GM19438 (cell line): ENCODE measurements around the gene ERCC6.

Experiments
- ATAC-seq: cut with Tn5 transposase; IDR thresholded peaks from one replicate; pipeline ENCODE4 v1.9.1; 2021; ENCODE audit warnings: low read depth; ENCODE audit not compliant: unreplicated experiment

ERCC6 gene

DNA sequence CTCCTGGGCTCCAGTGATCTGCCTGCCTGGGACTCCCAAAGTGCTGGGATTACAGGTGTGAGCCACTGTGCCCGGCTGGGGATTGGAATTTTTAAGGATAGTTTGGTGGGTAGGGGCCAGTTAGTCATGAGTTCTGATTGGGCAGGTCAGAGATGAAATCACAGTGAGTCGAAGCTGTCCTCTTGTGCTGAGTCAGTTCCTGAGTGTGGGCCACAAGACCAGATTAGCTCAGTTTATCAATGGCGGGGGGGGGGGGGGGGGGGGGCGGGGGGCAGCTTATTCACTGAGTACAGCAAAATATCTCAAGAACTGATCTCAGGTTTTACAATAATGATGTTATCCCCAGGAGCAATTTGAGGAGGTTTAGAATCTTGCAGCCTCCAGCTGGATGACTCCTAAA is 11.6 kb upstream of the ERCC6 start:
- ATAC-seq: no peak

DNA sequence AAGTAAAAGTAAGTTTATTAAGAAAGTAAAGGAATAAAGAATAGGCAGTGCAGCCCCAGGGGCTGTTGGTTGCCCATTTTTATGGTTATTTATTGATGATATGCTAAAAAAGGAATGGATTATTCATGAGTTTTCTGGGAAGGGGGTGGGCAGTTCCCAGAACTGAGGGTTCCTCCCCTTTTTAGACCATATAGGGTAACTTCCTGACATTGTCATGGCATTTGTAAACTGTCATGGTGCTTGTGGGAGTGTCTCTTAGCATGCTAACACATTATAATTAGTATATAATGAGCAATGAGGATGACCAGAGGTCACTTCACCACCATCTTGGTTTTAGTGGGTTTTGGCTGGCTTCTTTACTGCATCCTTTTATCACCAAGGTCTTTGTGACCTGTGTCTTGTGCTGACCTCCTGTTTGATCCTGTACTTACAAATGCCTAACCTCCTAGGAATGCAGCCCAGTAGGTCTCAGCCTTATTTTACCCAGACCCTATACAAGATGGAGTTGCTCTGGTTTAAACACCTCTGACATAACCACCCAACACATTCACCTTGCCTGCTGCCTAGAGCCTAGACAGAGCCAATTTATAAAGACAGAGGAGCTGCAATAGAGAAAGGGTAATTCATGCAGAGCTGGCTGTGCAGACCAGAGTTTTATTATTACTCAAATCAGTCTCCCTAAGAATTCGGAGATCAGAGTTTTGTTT is 10.9 kb upstream of the ERCC6 start:
- ATAC-seq: no peak

DNA sequence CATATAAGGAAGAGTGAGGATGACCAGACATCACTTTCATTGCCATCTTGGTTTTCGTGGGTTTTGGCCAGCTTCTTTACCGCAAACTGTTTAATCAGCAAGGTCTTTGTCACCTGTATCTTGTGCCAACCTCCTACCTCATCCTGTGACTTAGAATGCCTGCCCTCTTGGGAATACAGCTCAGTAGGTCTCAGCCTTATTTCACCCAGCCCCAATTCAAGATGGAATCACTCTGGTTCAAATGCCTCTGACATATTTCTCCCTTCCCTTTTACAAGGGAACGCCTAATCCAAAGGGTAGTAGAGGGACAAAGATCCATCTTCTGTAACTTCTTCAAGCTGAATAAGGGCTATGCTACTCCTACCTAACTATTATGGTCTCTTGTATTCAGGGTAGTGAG is 4.7 kb upstream of the ERCC6 start:
- no peak for ATAC-seq

DNA sequence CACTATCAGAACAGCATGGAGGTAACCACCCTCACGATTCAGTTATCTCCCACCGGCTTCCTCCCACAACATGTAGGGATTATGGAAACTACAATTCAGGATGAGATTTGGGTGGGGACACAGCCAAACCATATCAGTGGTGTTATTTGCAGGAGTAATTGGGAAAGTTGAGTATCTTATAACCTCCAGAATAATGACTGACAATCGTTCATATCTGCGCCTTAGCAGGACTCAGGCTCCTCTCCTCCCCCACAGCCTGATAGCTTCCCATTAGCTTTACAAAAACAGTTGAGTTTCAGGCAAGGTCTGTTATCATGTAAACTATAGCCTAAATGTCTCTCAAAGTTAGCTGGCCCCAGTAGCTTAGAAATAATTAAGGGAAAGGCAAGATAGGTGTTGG is 3.4 kb upstream of the ERCC6 start:
- no peak for ATAC-seq

DNA sequence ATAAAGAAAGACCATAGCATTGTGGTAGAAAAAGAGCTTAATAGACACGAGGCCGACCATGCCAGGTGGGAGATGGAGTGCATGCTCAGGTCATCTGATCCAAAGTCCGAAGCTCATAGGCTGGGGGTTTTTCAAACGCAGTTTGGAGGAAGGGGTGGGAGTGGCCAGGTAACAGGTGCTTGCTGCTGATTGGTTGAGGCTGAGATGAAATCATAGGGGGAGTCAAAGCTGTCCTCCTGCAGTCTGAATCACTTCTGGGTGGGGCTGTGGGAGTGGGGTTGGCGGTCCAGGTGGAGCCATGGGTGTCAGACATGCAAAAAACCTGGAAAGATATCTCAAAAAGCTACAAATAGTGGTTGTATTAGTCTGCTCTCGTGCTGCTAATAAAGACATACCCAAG is 2.8 kb upstream of the ERCC6 start:
- ATAC-seq: no peak

DNA sequence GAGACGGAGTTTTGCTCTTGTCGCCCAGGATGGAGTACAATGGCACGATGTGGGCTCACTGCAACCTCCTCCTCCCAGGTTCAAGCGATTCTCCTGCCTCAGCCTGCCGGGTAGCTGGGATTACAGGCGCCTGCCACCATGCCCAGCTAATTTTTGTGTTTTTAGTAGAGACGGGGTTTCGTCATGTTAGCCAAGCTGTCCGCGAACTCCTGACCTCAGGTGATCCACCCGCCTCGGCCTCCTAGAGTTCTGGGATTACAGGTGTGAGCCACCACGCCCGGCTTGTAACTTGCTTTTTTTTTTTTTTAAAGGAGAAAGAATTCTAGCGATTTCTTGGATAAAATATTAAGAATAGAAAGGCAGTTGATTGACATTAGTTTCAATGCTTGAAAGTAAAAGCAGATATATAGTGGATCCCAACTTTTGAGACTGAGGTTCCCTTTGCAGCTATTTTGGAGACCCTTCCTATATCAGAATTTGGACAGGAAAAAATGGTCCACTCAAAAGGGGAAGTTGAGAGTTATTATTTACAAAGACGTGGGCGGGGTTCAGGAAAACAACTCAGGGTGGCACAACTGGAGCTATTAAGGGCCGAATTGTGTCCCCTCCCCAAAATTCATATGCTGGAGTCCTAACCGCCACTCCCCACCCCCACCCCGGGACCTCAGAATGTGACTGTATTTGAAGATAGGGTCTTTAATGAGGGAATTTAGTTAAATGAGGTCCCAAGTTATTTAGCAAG is 1.3 kb upstream of the ERCC6 start:
- ATAC-seq: no peak

DNA sequence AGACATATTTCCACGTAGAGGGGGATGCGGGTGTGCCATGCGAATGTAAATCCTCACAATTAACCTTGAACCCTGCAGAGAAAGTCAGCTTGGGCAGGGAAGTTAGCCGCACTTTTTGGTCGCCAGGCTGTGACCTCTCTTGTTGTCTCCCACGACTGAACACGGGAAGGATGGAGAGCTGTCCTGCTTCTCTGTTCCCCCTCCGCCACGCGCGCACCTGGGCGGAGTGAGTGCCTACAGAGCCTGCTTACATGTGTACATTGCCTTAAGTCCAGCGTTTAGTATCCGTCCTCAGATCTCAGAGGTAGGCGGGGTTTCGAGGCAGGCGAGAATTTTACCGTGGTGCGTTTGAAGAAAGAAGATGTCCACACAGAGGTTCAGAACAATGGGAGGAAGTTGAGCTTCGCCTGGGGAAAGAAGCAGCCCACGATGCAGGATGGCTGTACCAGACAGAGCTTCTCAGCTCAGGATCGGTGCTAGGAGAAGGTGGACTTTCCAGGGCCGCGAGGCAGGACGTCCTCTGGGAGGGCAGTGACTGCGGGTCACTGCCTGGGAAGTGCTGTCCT is 482 bp upstream of the ERCC6 start:
- ATAC-seq: peak; percentile 16

DNA sequence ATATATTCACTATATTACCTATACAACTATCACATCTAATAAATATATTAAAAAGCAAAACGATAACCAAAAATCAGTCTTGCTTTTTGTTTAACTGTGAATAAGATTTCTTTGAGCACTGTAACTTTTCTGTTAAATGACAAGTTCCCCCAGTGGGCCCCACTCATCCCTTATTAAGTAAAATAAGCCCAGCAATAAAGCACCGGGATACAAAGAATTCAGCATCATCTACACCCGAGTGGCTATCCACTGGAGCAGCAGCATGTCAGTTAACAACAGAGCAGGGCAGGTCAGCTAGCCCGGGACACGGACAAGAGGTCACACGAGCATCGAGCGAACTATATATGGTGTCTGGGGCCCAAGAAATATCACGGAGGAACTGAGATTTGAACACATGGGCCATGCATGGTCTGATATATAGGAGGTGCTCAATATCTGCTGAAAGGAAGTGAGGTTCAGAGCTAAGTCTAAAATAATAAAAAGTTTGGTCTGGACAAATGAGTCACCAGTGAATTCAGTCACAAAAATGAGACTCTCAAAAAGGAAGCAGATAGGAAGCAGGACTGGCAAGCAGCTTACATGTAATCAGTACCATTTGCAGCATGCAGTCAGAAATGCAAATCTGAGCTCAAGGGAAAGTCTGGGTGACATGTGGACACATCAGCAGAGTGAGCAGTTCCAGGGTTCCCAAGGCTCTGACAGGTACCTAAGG is 4.1 kb downstream of the ERCC6 start:
- ATAC-seq: peak; percentile 53

DNA sequence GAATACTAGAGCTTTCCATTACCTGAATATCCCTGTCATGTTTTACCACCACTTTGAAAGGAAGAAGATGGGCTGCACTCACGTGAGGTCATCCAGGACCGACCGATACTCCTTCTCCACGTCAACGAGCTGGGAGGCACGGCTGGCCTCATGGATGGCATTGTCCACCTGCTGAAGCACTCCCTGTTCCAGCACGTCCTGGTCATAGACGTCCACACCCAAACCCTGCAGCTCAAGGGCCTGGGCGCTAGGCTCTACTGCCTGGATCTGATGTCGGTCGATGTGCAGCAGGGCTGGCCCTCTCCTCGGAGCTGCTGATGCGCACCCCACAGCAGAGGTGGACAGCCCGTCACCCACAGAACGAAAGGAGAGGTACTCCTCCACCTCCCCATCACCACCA is 6.5 kb downstream of the ERCC6 start:
- no peak for ATAC-seq

DNA sequence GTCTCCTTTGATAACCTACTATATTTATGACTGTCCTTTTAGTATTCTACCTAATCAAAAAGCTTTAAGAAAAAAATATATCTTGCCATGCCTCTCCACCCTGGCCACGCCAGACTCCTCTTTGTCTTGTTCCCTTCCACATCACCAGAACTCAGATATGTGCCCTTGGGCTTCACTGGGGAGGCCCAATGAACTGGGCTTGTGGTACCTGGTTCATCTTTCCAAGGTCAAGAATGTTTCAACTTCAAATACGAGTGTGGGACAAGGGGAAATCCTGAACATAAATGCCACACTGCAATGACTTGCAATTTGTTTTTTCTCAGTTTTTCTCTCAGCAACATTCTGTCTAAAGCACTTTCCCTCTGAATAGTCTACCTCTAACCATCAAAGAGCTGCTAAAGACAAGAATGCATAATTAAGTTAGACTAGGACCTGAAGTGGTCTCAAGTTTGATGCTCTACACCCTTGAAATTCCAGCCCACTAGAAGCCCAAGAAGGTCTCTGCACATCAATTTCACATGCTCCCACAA is 9.9 kb downstream of the ERCC6 start:
- no peak for ATAC-seq

DNA sequence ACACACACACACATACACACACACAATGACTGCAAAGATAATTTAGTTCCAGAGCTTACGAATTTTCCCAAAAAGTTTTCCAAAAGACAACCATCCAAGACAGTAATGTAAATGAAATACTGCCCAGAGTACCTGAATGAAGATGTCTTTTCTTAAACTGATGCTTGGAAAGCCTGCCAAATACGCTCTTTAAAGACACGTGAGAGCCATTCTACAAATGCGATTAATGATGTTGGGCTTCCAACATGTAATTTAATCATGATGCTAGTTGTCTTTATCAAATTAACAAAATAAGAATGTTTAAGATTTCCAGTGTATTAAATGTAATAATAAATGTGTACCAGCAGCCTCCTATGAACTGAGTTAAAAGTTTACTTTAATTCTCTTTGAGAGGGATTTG is 11.1 kb downstream of the ERCC6 start:
- ATAC-seq: no peak

DNA sequence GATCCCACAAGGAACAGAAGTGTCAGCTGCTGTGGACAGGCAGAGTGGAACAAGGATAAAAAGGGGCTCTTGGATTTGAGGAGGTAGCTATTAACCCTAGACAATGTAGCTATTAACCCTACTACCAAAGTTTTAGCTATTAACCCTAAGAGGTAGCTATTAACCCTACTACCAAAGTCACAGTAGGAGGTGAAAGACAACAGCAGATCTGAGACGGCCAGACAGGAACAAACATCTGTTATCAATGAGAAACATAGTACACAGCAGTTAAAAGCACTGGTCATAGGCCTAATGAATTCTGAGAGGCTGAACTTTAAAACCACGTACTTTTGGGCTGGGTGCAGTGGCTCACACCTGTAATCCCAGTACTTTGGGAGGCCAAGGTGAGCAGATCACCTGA is 11.9 kb downstream of the ERCC6 start:
- no peak for ATAC-seq

DNA sequence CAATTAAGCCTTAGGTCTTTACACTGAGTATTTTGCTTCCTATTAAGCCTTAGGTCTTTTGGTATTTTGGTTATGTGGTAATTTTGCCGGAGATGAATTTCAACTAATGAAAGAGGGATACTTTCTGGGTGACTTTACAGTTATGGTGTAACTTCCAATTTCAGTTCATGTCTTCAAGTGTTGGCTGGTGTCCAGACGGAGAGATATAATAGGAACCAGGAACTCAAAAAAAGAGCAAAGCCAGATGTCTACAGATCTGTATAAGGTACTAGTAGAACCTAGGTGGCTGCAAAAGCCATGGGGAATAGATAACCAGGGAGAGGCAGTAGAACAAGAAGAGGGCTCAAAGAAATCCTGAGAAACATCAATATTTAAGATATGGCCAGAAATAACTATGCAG is 12.3 kb downstream of the ERCC6 start:
- no peak for ATAC-seq

DNA sequence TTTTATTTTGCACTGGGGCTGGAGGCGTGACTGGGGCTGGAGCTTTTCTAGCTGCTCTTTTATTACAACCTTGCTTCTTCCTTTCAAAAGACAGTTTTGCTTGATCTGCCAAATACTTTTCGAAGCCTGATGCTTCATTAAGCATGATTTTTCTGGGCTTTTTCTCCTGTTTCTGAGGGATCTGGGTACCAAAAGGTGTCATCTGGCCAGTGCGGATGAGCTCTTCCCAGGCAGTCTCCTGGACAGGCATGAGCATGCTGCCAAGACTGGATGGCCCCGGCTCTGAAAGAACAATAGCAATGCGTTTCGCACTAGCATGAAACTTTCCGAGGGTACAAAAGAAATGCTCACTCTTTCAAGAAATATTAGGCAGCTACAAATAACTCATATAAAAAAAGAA is 14.4 kb downstream of the ERCC6 start:
- no peak for ATAC-seq

DNA sequence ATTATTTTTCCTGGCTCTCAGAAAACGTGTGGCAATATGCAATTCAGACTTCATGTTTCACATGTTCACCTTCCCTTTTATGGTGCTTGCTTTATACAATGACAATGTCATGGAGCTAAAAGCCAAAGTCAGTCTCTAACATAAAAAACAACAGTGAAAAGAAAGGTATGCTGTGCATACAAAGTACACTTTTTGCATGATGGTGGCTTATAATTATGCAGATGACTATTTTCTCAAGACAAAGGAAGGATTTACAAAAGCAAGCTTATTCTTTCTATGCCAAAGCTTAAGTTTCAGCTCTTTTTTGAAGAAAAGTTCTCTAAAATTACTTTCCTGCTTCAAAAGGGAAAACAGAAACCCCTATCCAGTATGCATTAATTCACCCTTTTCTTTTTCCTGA is 15.6 kb downstream of the ERCC6 start:
- ATAC-seq: no peak

DNA sequence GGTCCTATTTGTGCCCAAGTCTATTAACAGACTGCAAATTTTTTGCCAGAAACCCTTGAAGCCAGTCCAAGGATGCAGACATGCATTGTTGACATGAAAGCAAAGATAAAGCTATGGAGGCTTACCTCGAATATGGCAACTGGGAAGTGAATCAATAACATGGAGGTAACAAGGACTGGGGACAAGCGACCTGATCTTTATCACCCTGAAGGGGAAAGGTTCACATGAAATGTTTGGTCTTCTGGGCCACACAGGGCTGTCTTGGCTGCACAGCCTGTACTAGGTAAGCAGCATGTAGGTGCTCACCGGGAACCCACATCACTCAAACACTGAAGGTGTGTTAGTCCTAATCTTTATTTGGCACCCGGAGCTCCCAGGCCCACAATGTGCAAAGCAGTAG is 17.9 kb downstream of the ERCC6 start:
- no peak for ATAC-seq

DNA sequence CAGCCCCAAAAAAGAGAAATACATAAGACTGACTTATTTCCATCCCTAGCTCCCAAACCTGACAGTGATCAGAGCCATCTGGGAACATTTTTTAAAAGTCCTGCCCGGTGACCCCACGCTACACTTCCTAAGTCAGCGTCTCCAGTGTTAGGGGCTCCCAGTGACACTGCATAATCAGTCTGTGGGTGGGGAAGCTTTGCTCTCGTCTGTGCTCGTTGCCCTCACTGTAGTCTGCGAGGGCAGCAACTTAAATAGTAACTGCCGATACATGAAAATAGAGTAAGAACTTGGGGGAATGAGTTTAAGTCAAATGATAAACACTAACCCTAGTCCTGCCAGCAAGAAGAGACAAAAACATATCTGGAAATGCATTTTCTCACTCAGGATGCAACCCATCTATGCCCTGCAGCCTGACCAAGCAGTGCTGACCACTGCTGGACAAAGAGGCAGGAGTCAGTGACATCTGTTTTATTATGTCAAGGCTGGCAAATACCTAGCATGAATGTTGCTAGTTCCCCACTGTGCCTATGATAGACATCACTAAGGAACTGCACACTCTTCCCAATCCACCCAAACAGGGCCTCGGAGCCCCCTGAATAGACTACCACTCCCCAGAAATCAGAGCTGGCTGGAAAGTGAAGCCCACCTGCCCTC is 18.7 kb downstream of the ERCC6 start:
- ATAC-seq: no peak

DNA sequence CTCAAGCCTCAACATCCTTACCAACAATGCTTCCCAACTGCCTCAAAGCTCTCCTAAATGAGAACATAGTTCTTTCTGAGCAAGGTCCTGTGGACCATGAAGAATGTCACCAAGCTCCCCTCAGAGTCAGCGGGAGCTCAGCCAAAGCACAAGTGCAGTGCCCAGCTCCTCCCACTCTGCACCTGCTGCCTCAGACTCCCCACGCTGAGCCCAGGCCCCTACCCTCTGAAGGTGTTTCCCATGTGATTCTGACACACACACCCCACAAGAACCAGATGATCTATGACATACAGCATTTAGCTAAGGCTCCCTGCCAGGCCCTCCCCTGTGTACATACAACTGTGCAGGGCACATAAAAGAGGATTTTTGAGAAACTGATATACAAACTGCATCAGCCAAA is 19.2 kb downstream of the ERCC6 start:
- ATAC-seq: no peak

DNA sequence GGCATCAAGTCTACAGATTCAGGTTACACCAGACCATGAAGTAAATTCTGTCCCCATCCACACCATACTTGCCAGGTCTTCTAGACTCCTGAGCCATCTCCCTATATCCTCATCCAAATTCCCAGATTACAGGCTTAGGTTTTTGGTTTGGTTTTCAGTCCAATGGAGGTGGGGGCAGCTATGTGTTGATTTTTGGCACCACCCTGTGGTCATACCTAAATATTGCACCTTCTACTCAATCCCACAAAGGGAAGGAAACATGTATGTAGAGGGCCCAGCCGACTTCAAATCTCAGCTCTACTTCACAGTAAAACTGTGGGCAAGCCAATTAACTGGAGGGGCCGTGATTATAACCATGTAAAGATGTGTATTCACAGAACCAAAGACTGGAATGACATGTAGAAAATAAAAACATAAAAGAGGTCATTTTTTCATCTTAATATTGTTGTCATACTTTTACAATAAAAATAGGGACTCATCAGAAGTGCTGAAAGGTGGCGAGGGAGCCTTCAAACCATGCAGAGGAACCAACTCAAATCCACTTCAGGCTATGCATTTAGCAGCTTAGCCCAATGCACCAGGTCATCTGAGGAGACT is 19.8 kb downstream of the ERCC6 start:
- ATAC-seq: no peak

DNA sequence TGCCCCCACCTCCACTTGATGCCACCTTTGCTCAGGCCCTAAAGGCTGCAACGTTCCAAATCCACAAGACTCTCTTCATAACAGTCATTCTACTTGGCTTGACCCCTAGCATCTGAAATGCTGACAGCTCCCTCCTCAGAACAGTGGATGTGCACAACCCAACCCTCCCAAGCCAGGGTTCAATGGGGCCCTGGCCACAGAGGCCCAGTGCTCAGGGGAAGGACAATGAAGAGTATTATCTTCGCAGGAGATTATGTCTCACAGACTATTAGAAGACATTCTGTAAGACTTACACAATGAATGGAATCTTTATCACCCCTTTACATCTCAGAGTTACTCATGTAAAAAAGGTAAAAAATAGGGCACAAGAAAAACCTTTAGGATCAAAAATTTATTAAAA is 20.4 kb downstream of the ERCC6 start:
- no peak for ATAC-seq
